ENCODE results near the gene LYSMD1. TPM values are rescaled to one million over a fixed set of nuclear protein-coding genes. Genes with fewer than 3 reads are reported as not detected.

Gene LYSMD1
- total and polyA plus RNA-seq, 2 experiments from 2014 or later: 1.0 to 16.2 TPM

DNA sequence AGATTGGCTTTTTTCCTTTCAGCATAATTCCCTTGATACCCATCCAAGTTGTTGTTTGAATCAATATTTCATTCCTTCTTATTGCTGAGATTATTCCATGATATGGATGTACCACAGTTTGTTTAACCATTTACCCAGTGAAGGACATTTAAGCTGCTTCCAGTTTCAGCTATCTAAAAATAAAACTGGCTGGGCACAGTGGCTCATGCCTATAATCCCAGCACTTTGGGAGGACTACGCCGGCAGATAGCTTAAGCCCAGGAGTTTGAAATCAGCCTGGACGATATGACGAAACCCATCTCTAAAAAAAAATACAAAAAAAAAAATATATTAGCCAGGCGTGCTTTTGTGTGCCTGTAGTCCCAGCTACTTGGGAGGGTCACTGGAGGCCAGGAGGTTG lies 51.8 kb downstream of the LYSMD1 start:
- no peaks in the 10 kb centered on the region for H3K27me3 ChIP-seq
- no peak overlapping the region for H3K4me3 ChIP-seq
- no peaks in the 10 kb centered on the region for H4K20me1 ChIP-seq (ENCODE audit: insufficient read depth, poor library complexity, severe bottlenecking)
- H2AFZ ChIP-seq: no peak overlapping the region
- no peaks in the 10 kb centered on the region for H3K9me3 ChIP-seq (ENCODE audit: low read depth)
- H3K79me2 ChIP-seq: no peaks in the 10 kb centered on the region
- WGBS (ENCODE audit: low lambda C conversion rate, missing lambda C conversion rate): 96% methylated on average over 5 of the region's 5 CpGs
- H3K9me2 ChIP-seq (replicated peaks; ENCODE audit: insufficient read depth): no peaks in the 10 kb centered on the region
- H3K4me1 ChIP-seq (ENCODE audit: insufficient read depth): no peaks in the 10 kb centered on the region
- no peak overlapping the region for H3K27ac ChIP-seq
- TF ChIP-seq, protein P1, sequence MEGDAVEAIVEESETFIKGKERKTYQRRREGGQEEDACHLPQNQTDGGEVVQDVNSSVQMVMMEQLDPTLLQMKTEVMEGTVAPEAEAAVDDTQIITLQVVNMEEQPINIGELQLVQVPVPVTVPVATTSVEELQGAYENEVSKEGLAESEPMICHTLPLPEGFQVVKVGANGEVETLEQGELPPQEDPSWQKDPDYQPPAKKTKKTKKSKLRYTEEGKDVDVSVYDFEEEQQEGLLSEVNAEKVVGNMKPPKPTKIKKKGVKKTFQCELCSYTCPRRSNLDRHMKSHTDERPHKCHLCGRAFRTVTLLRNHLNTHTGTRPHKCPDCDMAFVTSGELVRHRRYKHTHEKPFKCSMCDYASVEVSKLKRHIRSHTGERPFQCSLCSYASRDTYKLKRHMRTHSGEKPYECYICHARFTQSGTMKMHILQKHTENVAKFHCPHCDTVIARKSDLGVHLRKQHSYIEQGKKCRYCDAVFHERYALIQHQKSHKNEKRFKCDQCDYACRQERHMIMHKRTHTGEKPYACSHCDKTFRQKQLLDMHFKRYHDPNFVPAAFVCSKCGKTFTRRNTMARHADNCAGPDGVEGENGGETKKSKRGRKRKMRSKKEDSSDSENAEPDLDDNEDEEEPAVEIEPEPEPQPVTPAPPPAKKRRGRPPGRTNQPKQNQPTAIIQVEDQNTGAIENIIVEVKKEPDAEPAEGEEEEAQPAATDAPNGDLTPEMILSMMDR (IDR thresholded peaks at IDR 0.05; ENCODE audit: poor library complexity): no peak
- TF ChIP-seq EZH2 (IDR thresholded peaks at IDR 0.05; ENCODE audit: borderline replicate concordance) (no peak), EZH2phosphoT487 (IDR thresholded peaks at IDR 0.05; ENCODE audit: low read depth, severe bottlenecking, unreplicated experiment) (no peak)
- DNase-seq (ENCODE audit: low spot score): no peak
- H3K36me3 ChIP-seq (replicated peaks; ENCODE audit: insufficient read depth, low read depth): no peaks in the 10 kb centered on the region
- H3K4me2 ChIP-seq: no peak overlapping the region

Other genes starting within 250 kb of the LYSMD1 start
- 33.7 and 41.4 TPM in 2 replicates for gene SETDB1, start 239.5 kb downstream of the LYSMD1 start, total RNA-seq
- gene SETDB1, start 239.5 kb downstream of the LYSMD1 start, polyA plus RNA-seq: 10.7 and 12.9 TPM in 2 replicates
- gene CERS2, start 191.1 kb downstream of the LYSMD1 start, total RNA-seq: 267 and 268 TPM in 2 replicates
- gene CERS2, start 191.1 kb downstream of the LYSMD1 start, polyA plus RNA-seq: 210 and 277 TPM in 2 replicates
- 7.5 and 7.9 TPM in 2 replicates for gene ANXA9, start 183.6 kb downstream of the LYSMD1 start, total RNA-seq
- 8.8 and 9.0 TPM in 2 replicates for gene ANXA9, start 183.6 kb downstream of the LYSMD1 start, polyA plus RNA-seq
- 15.9 and 18.5 TPM in 2 replicates for gene MINDY1, start 159.0 kb downstream of the LYSMD1 start, total RNA-seq
- gene MINDY1, start 159.0 kb downstream of the LYSMD1 start, polyA plus RNA-seq: 5.8 and 7.6 TPM in 2 replicates
- gene PRUNE1, start 157.5 kb downstream of the LYSMD1 start, total RNA-seq: 20.3 and 26.5 TPM in 2 replicates
- gene PRUNE1, start 157.5 kb downstream of the LYSMD1 start, polyA plus RNA-seq: 15.1 and 21.6 TPM in 2 replicates
- gene BNIPL, start 129.3 kb downstream of the LYSMD1 start, total RNA-seq: 2.7 and 3.8 TPM in 2 replicates
- gene BNIPL, start 129.3 kb downstream of the LYSMD1 start, polyA plus RNA-seq: 1.1 and 3.0 TPM in 2 replicates
- gene C1orf56, start 118.2 kb downstream of the LYSMD1 start, total RNA-seq: 2.9 and 3.2 TPM in 2 replicates
- 8.3 and 11.4 TPM in 2 replicates for gene C1orf56, start 118.2 kb downstream of the LYSMD1 start, polyA plus RNA-seq
- 49.4 and 60.2 TPM in 2 replicates for gene CDC42SE1, start 106.3 kb downstream of the LYSMD1 start, total RNA-seq
- 19.0 and 21.2 TPM in 2 replicates for gene CDC42SE1, start 106.3 kb downstream of the LYSMD1 start, polyA plus RNA-seq
- 16.8 and 16.9 TPM in 2 replicates for gene MLLT11, start 105.5 kb downstream of the LYSMD1 start, total RNA-seq
- 34.3 and 37.6 TPM in 2 replicates for gene MLLT11, start 105.5 kb downstream of the LYSMD1 start, polyA plus RNA-seq
- 9.9 and 12.9 TPM in 2 replicates for gene GABPB2, start 95.1 kb downstream of the LYSMD1 start, total RNA-seq
- 0.98 and 4.1 TPM in 2 replicates for gene GABPB2, start 95.1 kb downstream of the LYSMD1 start, polyA plus RNA-seq
- gene SEMA6C, start 19.3 kb downstream of the LYSMD1 start, total RNA-seq: 6.3 and 41.6 TPM in 2 replicates
- 13.9 and 25.1 TPM in 2 replicates for gene SEMA6C, start 19.3 kb downstream of the LYSMD1 start, polyA plus RNA-seq
- 0.64 TPM in 1 of 2 replicates, not detected in the other for gene TNFAIP8L2, start 9.3 kb downstream of the LYSMD1 start, total RNA-seq
- 0.70 TPM in 1 of 2 replicates, not detected in the other for gene TNFAIP8L2, start 9.3 kb downstream of the LYSMD1 start, polyA plus RNA-seq
- gene SCNM1, start 242 bp upstream of the LYSMD1 start, total RNA-seq: 21.5 and 26.4 TPM in 2 replicates
- 55.4 and 57.5 TPM in 2 replicates for gene SCNM1, start 242 bp upstream of the LYSMD1 start, polyA plus RNA-seq
- gene TMOD4, start 10.1 kb upstream of the LYSMD1 start, total RNA-seq: not detected in 2 replicates
- 0.44 TPM in 1 of 2 replicates, not detected in the other for gene TMOD4, start 10.1 kb upstream of the LYSMD1 start, polyA plus RNA-seq
- 46.0 and 48.1 TPM in 2 replicates for gene VPS72, start 24.3 kb upstream of the LYSMD1 start, total RNA-seq
- 52.2 and 53.1 TPM in 2 replicates for gene VPS72, start 24.3 kb upstream of the LYSMD1 start, polyA plus RNA-seq
- 36.0 and 45.7 TPM in 2 replicates for gene PIP5K1A, start 32.6 kb upstream of the LYSMD1 start, total RNA-seq
- gene PIP5K1A, start 32.6 kb upstream of the LYSMD1 start, polyA plus RNA-seq: 17.3 and 27.0 TPM in 2 replicates
- 107 and 119 TPM in 2 replicates for gene PSMD4, start 88.8 kb upstream of the LYSMD1 start, total RNA-seq
- gene PSMD4, start 88.8 kb upstream of the LYSMD1 start, polyA plus RNA-seq: 161 and 168 TPM in 2 replicates
- 16.8 and 19.9 TPM in 2 replicates for gene ZNF687, start 116.4 kb upstream of the LYSMD1 start, total RNA-seq
- gene ZNF687, start 116.4 kb upstream of the LYSMD1 start, polyA plus RNA-seq: 3.6 and 4.3 TPM in 2 replicates
- 42.1 and 49.9 TPM in 2 replicates for gene PI4KB, start 161.5 kb upstream of the LYSMD1 start, total RNA-seq
- gene PI4KB, start 161.5 kb upstream of the LYSMD1 start, polyA plus RNA-seq: 55.1 and 60.4 TPM in 2 replicates
- gene RFX5, start 181.3 kb upstream of the LYSMD1 start, total RNA-seq: 43.0 and 48.8 TPM in 2 replicates
- gene RFX5, start 181.3 kb upstream of the LYSMD1 start, polyA plus RNA-seq: 14.1 and 18.0 TPM in 2 replicates
- 49.1 and 63.9 TPM in 2 replicates for gene SELENBP1, start 206.8 kb upstream of the LYSMD1 start, total RNA-seq
- gene SELENBP1, start 206.8 kb upstream of the LYSMD1 start, polyA plus RNA-seq: 86.4 and 101 TPM in 2 replicates
- 240 and 275 TPM in 2 replicates for gene PSMB4, start 233.7 kb upstream of the LYSMD1 start, total RNA-seq
- 71.4 and 96.3 TPM in 2 replicates for gene PSMB4, start 233.7 kb upstream of the LYSMD1 start, polyA plus RNA-seq

Measured in hepatocyte (in vitro differentiated cells).